Muscle of leg (tissue), 11 donors: Measurements from ENCODE around the gene CENPS. TPM values are rescaled to one million over a fixed set of nuclear protein-coding genes. Genes with fewer than 3 reads are reported as not detected.

ENCODE experiments used
- DNase-seq: peaks from one replicate; pipeline ENCODE4 v3.0.0; 2013
- H3K27ac ChIP-seq: one replicate; pipeline ENCODE4 v1.5.1; 2013; ENCODE audit warnings: mild to moderate bottlenecking, low read length, control low read depth
- H3K27me3 ChIP-seq: one replicate; pipeline ENCODE4 v1.6.1; 2013; ENCODE audit warnings: low read length; ENCODE audit not compliant: control insufficient read depth, insufficient read depth
- H3K36me3 ChIP-seq: one replicate; pipeline ENCODE4 v1.6.1; 2013; ENCODE audit warnings: low read length; ENCODE audit not compliant: control insufficient read depth, insufficient read depth
- H3K4me1 ChIP-seq: one replicate; pipeline ENCODE4 v1.6.1; 2013; ENCODE audit warnings: low read length; ENCODE audit not compliant: control insufficient read depth, insufficient read depth
- H3K4me3 ChIP-seq: one replicate; pipeline ENCODE4 v1.5.1; 2013; ENCODE audit warnings: low read length, control low read depth
- H3K9me3 ChIP-seq: replicated peaks from 2 replicates; pipeline ENCODE4 v1.6.1; 2013; ENCODE audit warnings: low read depth, low read length; ENCODE audit not compliant: control insufficient read depth
- WGBS: methylation state at CpG from one replicate; pipeline ENCODE4 v1.1.5; 2013; ENCODE audit warnings: missing lambda C conversion rate; ENCODE audit not compliant: insufficient coverage; 5-methylcytosine and 5-hydroxymethylcytosine counted together
- polyA plus RNA-seq, 8 donors: library from polyadenylated mRNA; unstranded; fragments of 120-200 nt; gene quantifications; one replicate each; pipeline versions ENCODE4 v1.2.1 to v1.2.3, GENCODE V29; 2013; ENCODE audit warnings: inconsistent platforms in 1 of 8, low replicate concordance in 1 of 8; ENCODE audit not compliant: insufficient read length in 8 of 8, insufficient read depth in 1 of 8
- total RNA-seq: library from RNA; stranded (reverse); fragments of 120-200 nt; gene quantifications from one replicate; pipeline ENCODE4 v1.2.4, GENCODE V29; 2013

Gene CENPS
- total and polyA plus RNA-seq, 9 donors: 5.4 to 11.7 (median 10.6) TPM

DNA sequence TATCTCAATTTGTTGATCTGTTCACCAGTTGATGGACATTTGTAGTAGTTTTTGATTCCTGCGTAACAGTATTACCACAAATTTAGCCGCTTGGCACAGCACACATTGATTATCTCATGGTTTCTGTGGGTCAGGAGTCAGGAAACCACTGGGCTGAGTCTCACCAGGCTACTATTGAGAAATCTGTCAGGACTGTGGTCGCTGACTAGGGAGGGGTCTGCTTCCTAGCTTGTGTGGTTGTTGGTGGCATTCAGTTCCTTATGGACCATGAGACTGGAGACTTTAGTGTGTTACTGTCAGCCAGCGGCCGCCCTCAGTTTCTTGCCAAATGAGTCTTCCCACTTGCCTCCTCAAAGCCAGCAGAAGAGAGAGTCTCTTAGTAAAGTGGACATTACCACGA is 54.3 kb downstream of the CENPS start:
- DNase-seq: no peak
- Histone ChIP-seq H3K36me3 (peaks cover 2% of the 10 kb centered on the region), H3K27ac (no peak overlapping the region), H3K9me3 (no peaks in the 10 kb centered on the region), H3K27me3 (no peaks in the 10 kb centered on the region), H3K4me1 (no peaks in the 10 kb centered on the region), H3K4me3 (no peak overlapping the region)
- 87% methylated on average over 3 of the region's 6 CpGs for WGBS

DNA sequence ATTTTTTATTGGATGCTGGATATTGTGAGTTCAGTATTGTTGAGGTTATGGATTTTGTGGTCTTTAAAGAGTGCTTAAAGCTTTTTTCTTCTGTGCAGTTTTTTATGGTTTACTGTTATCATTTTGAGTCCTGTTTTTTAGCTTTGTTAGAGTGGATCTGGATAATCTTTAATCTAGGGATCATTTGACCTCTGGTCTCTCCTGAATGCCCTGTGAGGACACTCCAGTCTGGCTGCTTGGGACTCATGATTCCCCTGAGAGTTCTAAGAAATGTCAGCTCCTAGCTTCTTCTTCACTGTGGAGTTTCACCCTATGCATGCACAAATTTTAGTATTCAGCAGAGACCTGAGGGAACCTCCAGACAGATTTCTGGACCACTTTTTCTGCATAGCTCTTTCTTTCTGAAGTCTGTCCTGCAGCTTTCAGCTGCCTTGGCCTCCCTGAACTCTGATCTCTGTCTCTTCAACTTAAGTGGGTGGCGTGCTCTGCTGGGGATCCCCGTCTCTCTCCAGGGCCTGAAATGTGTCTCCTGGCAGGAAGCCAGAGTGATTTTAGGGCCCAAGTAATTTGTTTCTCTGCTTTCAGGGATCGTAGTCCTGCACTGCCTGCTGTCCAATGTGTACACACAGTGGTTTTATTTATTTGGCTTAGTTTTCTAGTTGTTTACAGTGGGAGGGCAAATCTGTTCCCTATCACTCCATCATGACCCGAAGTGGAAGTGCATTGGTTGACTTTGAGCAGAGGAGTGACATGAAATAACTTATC is 59.2 kb downstream of the CENPS start:
- H3K27me3 ChIP-seq: no peaks in the 10 kb centered on the region
- peaks cover 2% of the 10 kb centered on the region for H3K4me1 ChIP-seq
- H3K4me3 ChIP-seq: no peak overlapping the region
- WGBS: 80% methylated on average over 1 of the region's 4 CpGs
- H3K9me3 ChIP-seq: no peaks in the 10 kb centered on the region
- H3K36me3 ChIP-seq: peaks cover 8% of the 10 kb centered on the region
- no peak overlapping the region for H3K27ac ChIP-seq
- no peak for DNase-seq

DNA sequence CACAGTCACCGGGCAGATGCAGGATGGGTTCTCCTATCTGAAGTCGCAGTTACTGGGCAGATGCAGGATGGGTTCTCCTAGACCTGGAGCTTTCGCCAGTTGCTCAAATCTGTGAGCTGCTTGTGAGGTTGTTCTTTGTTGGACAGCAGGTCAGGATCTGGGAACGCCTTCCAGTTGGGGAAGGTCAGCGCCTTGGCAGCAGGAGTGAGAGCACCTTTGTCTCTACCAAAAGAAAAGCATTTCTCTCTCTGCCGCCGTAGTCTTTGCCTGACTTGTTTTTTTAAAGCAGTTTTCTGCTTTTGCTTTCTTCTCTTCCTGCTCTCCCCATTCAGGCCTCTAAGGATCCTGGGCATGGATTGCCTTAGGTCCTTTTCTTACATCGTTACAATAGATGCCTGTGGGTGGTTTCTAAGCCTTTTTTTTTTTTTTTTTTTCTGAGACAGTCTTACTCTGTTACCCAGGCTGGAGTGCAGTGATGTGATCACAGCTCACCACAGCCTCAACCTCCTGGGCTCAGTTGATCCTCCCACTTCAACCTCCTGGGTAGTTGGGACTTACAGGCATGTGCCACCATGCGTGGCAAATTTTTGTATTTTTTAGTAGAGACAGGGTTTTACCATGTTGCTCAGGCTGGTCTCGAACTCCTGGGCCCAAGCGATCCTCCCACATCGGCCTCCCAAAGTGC is 60.2 kb downstream of the CENPS start:
- no peak overlapping the region for H3K27ac ChIP-seq
- H3K27me3 ChIP-seq: no peaks in the 10 kb centered on the region
- peaks cover 10% of the 10 kb centered on the region for H3K4me1 ChIP-seq
- H3K36me3 ChIP-seq: peaks cover 10% of the 10 kb centered on the region
- no peak for DNase-seq
- no peaks in the 10 kb centered on the region for H3K9me3 ChIP-seq
- 94% methylated on average over 5 of the region's 12 CpGs for WGBS
- H3K4me3 ChIP-seq: no peak overlapping the region

Other genes starting within 250 kb of the CENPS start
- gene KIF1B, start 219.9 kb upstream of the CENPS start, total RNA-seq: 119 TPM
- gene KIF1B, start 219.9 kb upstream of the CENPS start, polyA plus RNA-seq: 100 to 1,000 TPM in 7 of 8 donors, 10 to 100 TPM in 1; 86.3 to 189 (median 141) TPM
- 51.2 TPM for gene PGD, start 31.4 kb upstream of the CENPS start, total RNA-seq
- 100 to 1,000 TPM; 103 to 150 (median 126) TPM for gene PGD, start 31.4 kb upstream of the CENPS start, polyA plus RNA-seq
- 0.98 TPM for gene CORT, start 19.6 kb downstream of the CENPS start, total RNA-seq
- 1 to 10 TPM in 6 of 8 donors, under 1 TPM in 2; 0.55 to 1.4 (median 1.1) TPM for gene CORT, start 19.6 kb downstream of the CENPS start, polyA plus RNA-seq
- gene DFFA, start 42.1 kb downstream of the CENPS start, total RNA-seq: 22.5 TPM
- 10 to 100 TPM; 16.8 to 25.9 (median 19.3) TPM for gene DFFA, start 42.1 kb downstream of the CENPS start, polyA plus RNA-seq
- gene PEX14, start 44.5 kb downstream of the CENPS start, total RNA-seq: 11.7 TPM
- 10 to 100 TPM; 14.2 to 16.8 (median 15.2) TPM for gene PEX14, start 44.5 kb downstream of the CENPS start, polyA plus RNA-seq